GM19193 (cell line): ENCODE results near the gene COG4.

Experiments used
- POLR2A ChIP-seq: IDR thresholded peaks from 4 replicates; pipeline ENCODE4 v1.6.1; 2011; ENCODE audit not compliant: insufficient read depth, insufficient read length; ENCODE audit errors: extremely low read depth

The COG4 gene

DNA sequence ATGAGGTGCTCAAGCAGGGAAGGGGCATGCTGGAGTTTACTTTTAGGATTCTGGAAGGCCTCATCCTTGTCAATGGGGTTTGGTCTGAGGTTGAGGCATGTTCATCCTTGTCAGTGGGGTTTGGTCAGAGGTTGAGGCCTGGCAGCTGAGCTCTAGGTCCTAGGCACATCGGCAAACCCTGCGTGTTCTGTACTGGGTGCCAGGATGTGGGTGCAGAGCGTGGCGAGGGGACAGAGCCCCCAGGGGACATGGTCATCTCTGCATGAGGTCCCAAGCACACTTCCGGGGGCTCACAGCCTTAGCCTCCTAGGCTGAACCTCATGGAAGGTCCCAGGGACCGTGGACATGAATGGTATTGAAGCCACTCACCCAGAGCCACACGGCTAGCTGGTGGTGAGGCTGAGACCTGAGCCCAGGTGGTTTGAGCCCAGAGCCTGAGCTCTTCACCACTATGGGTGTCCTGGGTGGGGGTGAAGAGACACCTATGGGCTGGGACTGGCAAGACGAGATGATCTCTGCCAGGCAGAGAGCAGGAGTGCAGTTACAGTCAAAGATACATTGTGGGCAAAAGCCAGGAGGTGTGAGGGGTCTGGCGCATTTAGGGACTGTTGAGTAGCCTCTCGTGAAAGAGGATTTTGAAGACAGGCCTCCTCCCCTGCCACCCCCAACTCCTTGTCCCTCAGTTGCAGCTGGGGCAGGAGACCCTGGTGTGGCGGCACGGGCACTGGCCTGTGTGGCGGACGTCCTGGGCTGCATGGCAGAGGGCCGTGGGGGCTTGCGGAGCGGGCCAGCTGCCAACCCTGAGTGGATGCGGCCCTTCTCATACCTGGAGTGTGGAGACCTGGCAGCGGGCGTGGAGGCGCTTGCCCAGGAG is 49.7 kb downstream of the COG4 start:
- TF ChIP-seq POLR2A, result no peak

DNA sequence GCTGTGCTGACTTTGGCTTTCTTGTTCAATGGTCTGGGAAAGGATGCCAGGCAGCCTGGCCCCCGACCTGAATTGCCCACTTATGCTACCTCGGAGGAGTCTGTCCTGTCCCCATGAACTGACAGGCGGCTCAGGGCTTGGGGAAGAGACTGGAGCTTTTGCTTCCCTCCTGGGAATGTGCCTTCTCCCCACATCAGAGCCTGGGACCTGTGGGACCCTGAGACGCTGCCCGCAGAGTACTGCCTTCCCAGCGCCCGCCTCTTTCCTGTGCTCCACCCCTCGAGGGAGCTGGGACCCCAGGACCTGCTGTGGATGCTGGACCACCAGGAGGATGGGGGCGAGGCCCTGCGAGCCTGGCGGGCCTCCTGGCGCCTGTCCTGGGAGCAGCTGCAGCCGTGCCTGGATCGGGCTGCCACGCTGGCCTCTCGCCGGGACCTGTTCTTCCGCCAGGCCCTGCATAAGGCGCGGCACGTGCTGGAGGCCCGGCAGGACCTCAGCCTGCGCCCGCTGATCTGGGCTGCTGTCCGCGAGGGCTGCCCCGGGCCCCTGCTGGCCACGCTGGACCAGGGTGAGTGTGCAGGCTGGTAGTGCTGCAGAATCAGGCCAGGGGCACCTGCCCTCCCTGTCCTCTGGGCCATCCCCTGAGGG is 50.4 kb downstream of the COG4 start:
- no peak for TF ChIP-seq POLR2A

DNA sequence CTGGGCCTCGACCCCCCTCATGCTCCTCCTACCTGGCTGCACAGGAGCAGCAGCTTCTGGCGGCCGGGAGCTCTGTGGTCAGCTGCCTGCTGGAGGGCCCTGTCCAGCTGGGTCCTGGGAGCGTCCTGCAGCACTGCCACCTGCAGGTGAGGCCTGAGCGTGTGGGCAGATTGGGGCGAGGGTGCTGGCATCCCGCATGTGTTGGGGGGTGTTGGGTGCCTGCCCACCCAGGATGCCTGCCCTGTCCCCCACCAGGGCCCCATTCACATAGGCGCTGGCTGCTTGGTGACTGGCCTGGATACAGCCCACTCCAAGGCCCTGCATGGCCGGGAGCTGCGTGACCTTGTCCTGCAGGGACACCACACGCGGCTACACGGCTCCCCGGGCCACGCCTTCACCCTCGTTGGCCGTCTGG is 52.4 kb downstream of the COG4 start:
- no peak for TF ChIP-seq POLR2A

DNA sequence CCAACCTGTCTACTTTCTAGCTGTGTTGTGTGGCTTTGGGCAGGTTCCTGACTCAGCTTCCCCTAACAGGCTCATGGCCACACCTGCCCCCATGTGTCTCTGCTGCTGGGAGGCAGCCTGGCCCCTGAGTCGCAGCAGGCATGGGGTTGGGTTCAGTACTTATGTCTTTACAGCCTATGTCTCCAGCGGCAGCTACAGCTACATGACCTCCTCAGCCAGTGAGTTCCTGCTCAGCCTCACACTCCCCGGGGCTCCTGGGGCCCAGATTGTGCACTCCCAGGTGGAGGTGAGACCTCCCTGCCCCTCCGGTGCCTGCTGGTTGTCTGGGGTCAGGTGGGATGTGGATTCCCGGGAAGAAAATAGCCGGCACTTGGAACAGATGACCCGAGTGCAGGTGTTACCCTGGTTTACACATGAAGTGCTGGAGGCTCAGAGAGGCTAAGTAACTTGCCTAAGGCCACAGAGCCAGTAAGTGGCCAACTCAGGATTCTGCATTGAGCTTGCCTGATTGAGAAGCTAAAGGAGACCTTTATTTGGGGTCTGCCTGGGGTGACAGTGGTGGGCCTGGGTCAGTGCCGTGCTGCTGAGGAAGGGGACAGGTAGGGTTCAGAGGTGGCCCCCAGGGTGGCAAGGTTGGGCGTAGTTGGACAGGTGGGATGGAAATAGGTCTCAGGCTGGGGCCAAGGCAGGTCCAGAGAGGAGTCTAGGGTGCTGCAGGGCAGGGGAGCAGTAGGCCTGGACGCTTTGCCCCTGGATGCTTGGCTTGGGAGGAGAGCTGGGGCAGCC is 53.0 kb downstream of the COG4 start:
- TF ChIP-seq POLR2A, result no peak

DNA sequence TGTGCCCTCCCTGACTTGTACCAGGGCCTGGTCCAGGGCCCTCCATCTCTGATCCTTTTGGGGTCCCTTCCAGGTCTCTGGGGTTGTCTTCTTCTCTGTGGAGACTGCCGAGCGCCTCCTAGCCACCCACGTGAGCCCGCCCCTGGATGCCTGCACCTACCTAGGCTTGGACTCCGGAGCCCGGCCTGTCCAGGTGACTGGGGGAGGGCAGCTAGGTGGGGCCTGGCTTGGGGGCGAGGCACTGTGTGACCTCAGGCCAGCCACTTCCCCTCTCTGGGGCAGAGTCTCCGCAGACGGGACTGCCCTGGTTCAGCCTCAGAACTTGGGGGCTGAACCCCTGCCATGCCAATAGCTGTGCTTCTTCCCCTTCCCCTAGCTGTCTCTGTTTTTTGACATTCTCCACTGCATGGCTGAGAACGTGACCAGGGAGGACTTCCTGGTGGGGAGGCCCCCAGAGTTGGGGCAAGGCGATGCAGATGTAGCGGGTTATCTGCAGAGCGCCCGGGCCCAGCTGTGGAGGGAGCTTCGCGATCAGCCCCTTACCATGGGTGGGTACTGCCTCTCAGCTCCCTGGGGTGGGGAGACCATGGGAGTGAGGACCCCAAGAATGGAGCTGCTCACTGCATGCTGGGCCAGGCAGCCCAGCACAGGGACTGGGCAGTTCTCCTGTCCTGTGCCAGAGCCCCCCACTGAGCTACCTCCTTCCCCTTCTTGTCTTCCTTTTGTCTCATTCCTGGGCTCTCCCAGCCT is 54.4 kb downstream of the COG4 start:
- TF ChIP-seq POLR2A, result no peak

DNA sequence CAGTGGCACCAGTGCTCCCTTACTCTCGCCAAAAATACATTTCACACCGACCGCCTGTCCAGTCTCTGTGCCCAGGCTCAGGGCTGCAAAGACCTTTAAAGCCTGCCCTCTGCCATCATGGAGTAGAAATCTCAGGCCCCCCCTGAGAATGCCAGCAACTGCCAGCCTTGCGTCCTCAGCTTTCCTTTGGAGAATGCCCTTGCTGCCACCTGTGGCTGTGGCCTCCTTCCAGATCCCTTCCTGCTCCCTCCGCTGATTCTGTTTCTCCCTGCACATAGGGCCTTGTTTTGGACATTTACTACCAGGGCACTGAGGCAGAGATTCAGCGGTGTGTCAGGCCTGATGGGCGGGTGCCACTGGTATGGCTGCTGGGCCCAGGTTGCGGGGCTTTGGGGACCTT is 55.7 kb downstream of the COG4 start:
- TF ChIP-seq POLR2A, result no peak

DNA sequence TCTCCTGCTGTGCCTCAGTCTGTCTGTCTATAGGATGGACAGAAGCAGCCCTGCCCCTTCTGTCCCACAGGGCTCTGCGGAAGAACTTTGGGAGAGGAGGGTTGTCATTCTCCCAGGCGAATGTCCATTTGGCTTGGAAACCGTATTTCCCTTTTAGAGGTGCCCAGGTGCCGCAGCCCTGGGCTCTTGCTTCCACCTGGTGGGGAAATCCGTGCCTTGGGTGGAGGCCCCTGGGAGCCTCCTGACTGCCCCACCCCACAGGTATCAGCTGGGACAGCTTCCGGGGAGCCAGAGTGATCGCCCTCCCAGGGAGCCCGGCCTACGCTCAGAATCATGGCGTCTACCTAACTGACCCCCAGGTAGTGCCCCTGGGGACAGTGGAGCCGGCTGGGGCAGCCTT is 56.2 kb downstream of the COG4 start:
- no peak for TF ChIP-seq POLR2A

DNA sequence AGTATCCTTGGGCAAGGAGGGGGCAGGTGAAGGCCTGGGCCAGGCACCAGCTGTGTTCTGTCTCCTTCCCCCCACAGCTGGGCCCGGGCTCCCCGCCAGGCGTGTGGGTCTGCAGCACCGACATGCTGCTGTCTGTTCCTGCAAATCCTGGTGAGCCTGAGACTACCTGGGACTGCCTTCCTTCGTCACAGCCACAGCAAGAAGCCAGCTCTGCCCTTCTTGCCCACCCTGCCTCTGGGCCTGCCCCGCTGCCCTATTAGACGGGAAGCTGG is 56.6 kb downstream of the COG4 start:
- no peak for TF ChIP-seq POLR2A

DNA sequence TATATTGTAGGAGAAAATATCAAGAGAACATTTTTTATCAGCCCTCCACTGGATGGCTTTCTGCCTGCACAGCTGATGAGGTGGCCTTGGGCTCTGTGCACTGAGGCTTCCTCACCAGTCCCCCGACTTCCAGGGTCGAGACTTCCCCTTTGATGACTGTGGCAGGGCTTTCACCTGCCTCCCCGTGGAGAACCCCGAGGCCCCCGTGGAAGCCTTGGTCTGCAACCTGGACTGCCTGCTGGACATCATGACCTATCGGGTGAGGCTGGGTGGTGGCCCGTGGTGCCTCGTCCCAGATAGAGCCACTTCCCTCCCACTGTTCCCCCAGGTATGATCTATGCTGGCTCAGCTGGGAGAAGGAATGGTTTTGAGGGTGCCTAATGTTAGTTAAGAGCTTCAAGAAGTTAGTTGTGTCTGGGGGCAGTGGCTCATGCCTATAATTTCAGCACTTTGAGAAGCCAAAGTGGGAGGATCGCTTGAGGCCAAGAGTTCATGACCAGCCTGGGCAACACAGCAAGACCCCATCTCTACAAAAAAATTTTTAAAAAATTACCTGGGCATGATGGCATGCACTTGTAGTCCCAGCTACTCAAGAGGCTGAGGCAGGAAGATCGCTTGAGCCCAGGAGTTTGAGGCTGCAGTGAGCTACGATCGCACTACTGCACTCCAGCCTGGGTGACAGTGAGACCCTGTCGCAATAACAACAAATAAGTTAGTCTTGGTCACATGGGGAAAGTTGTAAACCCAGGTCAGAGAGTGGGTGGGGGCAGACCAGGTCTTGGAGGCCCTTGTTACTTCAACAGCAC is 57.2 kb downstream of the COG4 start:
- no peak for TF ChIP-seq POLR2A

DNA sequence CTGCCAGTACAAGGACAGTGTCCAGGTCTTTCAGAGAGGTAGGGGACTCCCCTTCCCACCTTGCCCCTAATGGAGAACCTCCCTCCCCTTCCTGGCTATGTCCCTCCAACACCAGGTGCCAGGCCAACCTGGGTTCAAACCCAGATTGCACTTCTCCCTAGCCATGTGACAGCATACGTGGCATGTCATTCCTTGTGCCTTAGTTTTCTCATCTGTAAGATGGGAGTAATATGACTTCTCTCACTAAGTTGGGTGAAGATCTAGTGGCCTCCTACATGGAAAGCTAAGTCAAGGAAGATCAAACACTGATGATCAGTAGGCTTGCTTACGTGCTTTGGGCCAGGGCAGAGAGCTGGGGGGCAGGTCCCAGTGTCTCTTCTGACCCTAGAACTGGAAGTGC is 60.1 kb downstream of the COG4 start:
- no peak for TF ChIP-seq POLR2A

DNA sequence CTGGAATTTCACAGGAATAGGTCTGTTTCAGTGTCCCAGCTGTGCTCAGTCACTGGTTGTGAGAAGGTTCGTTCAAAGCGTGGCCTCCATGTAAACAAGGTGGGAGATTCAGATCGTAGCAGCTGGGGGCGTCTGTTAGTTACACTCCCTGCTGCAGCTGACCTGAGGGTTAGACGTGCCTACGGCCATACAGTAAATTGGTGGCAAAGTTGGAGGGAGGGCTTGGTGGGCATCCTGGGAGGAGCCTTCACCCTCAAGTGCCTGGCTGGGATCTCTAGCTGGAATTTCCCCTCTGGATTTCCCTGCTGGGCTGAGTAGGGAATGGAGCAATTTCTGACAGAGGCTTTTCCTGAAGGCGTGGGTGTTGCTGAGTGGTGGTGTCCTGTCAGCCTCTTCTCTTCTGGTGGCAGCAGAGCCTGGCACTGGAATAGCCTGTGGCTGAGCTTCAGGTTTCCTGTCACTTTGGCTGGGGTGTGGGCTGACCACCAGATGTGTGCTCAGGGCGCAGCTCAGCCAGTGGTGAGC is 62.6 kb downstream of the COG4 start:
- no peak for TF ChIP-seq POLR2A

DNA sequence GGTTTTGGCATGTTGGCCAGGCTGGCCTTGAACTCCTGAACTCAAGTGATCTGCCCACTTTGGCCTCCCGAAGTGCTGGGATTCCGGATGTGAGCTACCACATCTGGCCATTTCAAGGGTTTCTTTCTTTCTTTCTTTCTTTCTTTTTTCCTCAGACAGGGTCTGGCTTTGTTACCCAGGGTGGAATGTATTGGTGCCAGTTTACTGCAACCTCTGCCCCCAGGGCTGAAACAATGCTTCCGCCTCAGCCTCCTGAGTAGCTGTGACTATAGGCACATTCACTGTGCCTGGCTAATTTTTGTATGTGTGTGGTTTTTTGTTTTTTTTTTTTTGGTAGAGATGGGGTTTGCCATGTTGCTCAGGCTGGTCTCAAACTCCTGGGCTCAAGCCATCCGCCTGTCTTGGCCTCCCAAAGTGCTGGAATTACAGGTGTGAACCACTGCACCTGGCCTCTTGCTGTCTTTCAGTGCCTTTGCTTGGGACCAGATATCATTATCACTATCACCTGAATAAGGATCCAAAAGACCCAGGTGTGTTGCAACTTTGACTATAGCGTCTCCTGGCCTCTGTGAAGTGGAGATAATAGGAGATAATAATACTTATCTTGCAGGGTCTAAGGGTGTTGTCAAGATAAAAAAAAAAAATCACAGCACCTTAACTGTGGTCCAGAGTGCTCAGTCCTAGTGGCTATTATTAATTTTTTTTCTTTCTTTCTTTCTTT is 65.7 kb downstream of the COG4 start:
- no peak for TF ChIP-seq POLR2A

DNA sequence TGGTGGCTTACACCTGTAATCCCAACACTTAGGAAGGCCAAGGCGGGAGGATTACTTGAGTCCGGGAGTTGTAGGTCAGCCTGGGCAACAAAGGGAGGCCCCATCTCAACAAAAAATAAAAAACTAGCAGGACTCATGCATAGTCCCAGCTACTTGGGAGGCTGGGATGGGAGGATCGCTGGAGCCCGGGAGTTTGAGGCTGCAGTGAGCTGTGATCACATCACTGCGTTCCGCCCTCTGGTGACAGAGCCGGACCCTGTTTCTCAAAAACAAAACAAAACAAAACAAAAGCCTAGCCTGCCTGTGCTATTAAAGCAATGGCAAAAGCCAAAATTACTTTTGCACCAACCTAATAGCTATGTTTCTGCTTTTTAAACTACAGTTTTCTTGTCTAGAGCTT is 67.4 kb downstream of the COG4 start:
- no peak for TF ChIP-seq POLR2A
